Liver (tissue), 3 donors: ENCODE measurements around the gene ARID5A.

ENCODE experiments used
- CTCF ChIP-seq: fragments of 150-350 bp; IDR thresholded peaks from 2 replicates; pipeline ENCODE4 v1.5.1; 2017; ENCODE audit warnings: improper control_type of control experiment, low read depth, low read length; ENCODE audit not compliant: missing input control
- FOXA1 ChIP-seq: IDR thresholded peaks from 2 replicates; pipeline ENCODE4 v1.6.1; 2016; ENCODE audit warnings: antibody characterized with exemption
- RAD21 ChIP-seq, 2 donors: IDR thresholded peaks; 2 replicates each; pipeline ENCODE4 v1.6.1; 2016; ENCODE audit warnings: antibody characterized with exemption in 2 of 2, mild to moderate bottlenecking in 2 of 2
- SP1 ChIP-seq: IDR thresholded peaks from 2 replicates; pipeline ENCODE4 v1.6.1; 2018; ENCODE audit warnings: antibody characterized with exemption, mild to moderate bottlenecking
- TF ChIP-seq, protein P1 (sequence below): IDR thresholded peaks from 2 replicates; pipeline ENCODE4 v1.6.1; 2016; ENCODE audit warnings: antibody characterized with exemption
- donor health status: healthy.
- donor health status: healthy.

DNA sequence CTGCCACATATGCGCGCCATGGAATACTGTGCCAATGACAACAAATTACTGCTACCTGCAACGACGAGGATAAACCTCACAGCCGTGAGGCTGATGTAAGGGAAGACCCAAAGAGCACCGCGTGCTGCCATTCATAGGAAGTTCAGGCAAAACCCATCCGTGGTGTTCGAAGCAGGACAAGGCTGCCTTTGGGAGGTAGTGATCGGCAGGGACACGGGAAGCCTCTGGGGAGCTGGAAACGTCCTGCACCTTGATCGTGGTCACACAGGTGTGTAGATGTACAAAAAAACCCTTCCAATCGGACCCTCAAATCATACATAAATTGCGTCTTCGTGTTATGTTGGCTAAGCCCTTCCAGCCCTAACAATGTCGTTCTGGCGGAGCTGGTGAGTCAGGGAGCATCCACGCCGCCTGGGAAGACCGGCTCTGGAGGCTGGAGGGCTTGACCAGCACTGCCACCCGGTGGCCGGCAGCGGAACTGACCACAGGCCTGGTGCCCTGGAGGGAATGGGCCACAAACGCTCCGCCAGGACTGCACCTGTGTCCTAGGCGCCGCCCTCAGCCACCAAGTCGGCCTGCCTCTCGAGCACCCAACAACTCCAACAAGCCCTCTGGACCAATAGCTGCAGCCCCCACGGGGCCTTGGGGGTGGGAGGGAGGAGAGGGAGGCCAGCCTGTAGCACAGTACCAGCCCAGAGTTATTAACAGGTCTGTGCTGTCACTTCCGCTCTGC, 27.3 kb upstream of the ARID5A start:
- TF ChIP-seq, protein P1, sequence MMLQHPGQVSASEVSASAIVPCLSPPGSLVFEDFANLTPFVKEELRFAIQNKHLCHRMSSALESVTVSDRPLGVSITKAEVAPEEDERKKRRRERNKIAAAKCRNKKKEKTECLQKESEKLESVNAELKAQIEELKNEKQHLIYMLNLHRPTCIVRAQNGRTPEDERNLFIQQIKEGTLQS: no peak
- TF ChIP-seq CTCF (peak; percentile 99), SP1 (no peak), RAD21 (IDR thresholded peaks at IDR 0.05) (peak; percentile 98 to 100), FOXA1 (no peak)
